BJ (cell line): ENCODE results near the gene REEP1. TPM values are rescaled to one million over a fixed set of nuclear protein-coding genes. Genes with fewer than 3 reads are reported as not detected.
"Not testable (repeated sequence)": the region's sequence is repeated elsewhere in the genome, so short reads cannot be mapped to it uniquely, and the experiment has no call there.

Experiments used
- CTCF ChIA-PET: fragments of 350-600 bp; formaldehyde crosslinking; extraction: SDS; loops from one replicate; lab custom pipeline; 2021; ENCODE audit warnings: antibody characterized with exemption, inconsistent platforms; lab: Yijun Ruan, JAX
- POLR2A ChIA-PET: fragments of 300-600 bp; sonication (Branson Sonifier 250); formaldehyde crosslinking; extraction: SDS; loops from one replicate; lab custom pipeline; 2021; ENCODE audit warnings: antibody characterized with exemption; lab: Charles Lee
- DNase-seq: peaks from one replicate; pipeline ENCODE4 v3.0.0-alpha.2; 2011; ENCODE audit warnings: low read depth
- H3K27me3 ChIP-seq: 2 replicates; pipeline ENCODE4 v1.6.0; 2011; ENCODE audit warnings: low read length; ENCODE audit not compliant: control insufficient read depth, insufficient read depth
- H3K36me3 ChIP-seq: 2 replicates; pipeline ENCODE4 v1.5.1; 2011; ENCODE audit warnings: low read length; ENCODE audit not compliant: control insufficient read depth, insufficient read depth
- H3K4me3 ChIP-seq: 2 replicates; pipeline ENCODE4 v1.5.1; 2011; ENCODE audit warnings: low read depth, mild to moderate bottlenecking, control low read depth, low read length
- CTCF ChIP-seq: IDR thresholded peaks from 2 replicates; pipeline ENCODE4 v1.5.1; 2011; ENCODE audit warnings: low read depth, mild to moderate bottlenecking, control low read depth, inconsistent platforms, low read length, moderate library complexity; ENCODE audit not compliant: insufficient read depth
- polyA plus RNA-seq: library from polyadenylated mRNA; depleted of rRNA; stranded (reverse); fragments of >200 nt; gene quantifications from 2 replicates; pipeline ENCODE4 v1.2.3, GENCODE V29; 2011

Gene REEP1
- polyA plus RNA-seq, 1 experiment: 0.13 TPM

- POLR2A ChIA-PET: no interaction called here
- Histone ChIP-seq H3K4me3 (no peak overlapping the region), H3K27me3 (peaks cover 2% of the 10 kb centered on the region), H3K36me3 (no peaks in the 10 kb centered on the region)
- CTCF ChIA-PET: no interaction called here
- no peak for TF ChIP-seq CTCF
- DNase-seq: no peak
These were observed 10.0 kb upstream of the REEP1 start for GRCh38 chr2:86347401-86347800.

GRCh38 chr2:86345783-86346370, 8.5 kb upstream of the REEP1 start:
- CTCF ChIA-PET, H3K27me3 ChIP-seq, POLR2A ChIA-PET, H3K4me3 ChIP-seq, H3K36me3 ChIP-seq, DNase-seq: not testable (repeated sequence)

GRCh38 chr2:86344404-86344803, 7.0 kb upstream of the REEP1 start:
- POLR2A ChIA-PET: no interaction called here
- DNase-seq: no peak
- CTCF ChIA-PET: no interaction called here
- H3K36me3 ChIP-seq: no peaks in the 10 kb centered on the region
- peaks cover 5% of the 10 kb centered on the region for H3K27me3 ChIP-seq
- H3K4me3 ChIP-seq: no peak overlapping the region
- TF ChIP-seq CTCF: no peak

GRCh38 chr2:86342488-86342887, 5.1 kb upstream of the REEP1 start:
- POLR2A ChIA-PET: no interaction called here
- H3K27me3 ChIP-seq: peaks cover 16% of the 10 kb centered on the region
- H3K36me3 ChIP-seq: no peaks in the 10 kb centered on the region
- no peak overlapping the region for H3K4me3 ChIP-seq
- no peak for DNase-seq
- TF ChIP-seq CTCF: no peak
- CTCF ChIA-PET: interaction anchor here (0.7 kb wide), 1 partner anchor 18 kb away, joined by 3 read pairs; no protein-coding TSS in a partner anchor

- DNase-seq: no peak
- no peaks in the 10 kb centered on the region for H3K36me3 ChIP-seq
- no peak for TF ChIP-seq CTCF
- peaks cover 20% of the 10 kb centered on the region for H3K27me3 ChIP-seq
- H3K4me3 ChIP-seq: no peak overlapping the region
- CTCF ChIA-PET: no interaction called here
- POLR2A ChIA-PET: no interaction called here
These were observed 4.0 kb upstream of the REEP1 start for GRCh38 chr2:86341470-86341869.

- no peak for TF ChIP-seq CTCF
- H3K36me3 ChIP-seq: no peaks in the 10 kb centered on the region
- CTCF ChIA-PET: no interaction called here
- POLR2A ChIA-PET: no interaction called here
- DNase-seq: no peak
- H3K4me3 ChIP-seq: no peak overlapping the region
- peaks cover 32% of the 10 kb centered on the region for H3K27me3 ChIP-seq
These were observed 1.4 kb upstream of the REEP1 start for GRCh38 chr2:86338778-86339295.
